ENCODE results near the gene PSD4.

- TF ChIP-seq, protein P1, sequence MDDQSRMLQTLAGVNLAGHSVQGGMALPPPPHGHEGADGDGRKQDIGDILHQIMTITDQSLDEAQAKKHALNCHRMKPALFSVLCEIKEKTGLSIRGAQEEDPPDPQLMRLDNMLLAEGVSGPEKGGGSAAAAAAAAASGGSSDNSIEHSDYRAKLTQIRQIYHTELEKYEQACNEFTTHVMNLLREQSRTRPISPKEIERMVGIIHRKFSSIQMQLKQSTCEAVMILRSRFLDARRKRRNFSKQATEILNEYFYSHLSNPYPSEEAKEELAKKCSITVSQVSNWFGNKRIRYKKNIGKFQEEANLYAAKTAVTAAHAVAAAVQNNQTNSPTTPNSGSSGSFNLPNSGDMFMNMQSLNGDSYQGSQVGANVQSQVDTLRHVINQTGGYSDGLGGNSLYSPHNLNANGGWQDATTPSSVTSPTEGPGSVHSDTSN (IDR thresholded peaks at IDR 0.05) = no peak
- TF ChIP-seq, protein P2, sequence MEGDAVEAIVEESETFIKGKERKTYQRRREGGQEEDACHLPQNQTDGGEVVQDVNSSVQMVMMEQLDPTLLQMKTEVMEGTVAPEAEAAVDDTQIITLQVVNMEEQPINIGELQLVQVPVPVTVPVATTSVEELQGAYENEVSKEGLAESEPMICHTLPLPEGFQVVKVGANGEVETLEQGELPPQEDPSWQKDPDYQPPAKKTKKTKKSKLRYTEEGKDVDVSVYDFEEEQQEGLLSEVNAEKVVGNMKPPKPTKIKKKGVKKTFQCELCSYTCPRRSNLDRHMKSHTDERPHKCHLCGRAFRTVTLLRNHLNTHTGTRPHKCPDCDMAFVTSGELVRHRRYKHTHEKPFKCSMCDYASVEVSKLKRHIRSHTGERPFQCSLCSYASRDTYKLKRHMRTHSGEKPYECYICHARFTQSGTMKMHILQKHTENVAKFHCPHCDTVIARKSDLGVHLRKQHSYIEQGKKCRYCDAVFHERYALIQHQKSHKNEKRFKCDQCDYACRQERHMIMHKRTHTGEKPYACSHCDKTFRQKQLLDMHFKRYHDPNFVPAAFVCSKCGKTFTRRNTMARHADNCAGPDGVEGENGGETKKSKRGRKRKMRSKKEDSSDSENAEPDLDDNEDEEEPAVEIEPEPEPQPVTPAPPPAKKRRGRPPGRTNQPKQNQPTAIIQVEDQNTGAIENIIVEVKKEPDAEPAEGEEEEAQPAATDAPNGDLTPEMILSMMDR (IDR thresholded peaks at IDR 0.05) = no peak
- TF ChIP-seq, protein P3, sequence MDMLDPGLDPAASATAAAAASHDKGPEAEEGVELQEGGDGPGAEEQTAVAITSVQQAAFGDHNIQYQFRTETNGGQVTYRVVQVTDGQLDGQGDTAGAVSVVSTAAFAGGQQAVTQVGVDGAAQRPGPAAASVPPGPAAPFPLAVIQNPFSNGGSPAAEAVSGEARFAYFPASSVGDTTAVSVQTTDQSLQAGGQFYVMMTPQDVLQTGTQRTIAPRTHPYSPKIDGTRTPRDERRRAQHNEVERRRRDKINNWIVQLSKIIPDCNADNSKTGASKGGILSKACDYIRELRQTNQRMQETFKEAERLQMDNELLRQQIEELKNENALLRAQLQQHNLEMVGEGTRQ (IDR thresholded peaks at IDR 0.05) = no peak
- TF ChIP-seq, protein P4, sequence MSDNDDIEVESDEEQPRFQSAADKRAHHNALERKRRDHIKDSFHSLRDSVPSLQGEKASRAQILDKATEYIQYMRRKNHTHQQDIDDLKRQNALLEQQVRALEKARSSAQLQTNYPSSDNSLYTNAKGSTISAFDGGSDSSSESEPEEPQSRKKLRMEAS (IDR thresholded peaks at IDR 0.05) = no peak
- TF ChIP-seq HDAC2 (IDR thresholded peaks at IDR 0.05) = no peak
- TF ChIP-seq POLR2A (IDR thresholded peaks at IDR 0.05; ENCODE audit: low read length) = no peak
- TF ChIP-seq CEBPB (IDR thresholded peaks at IDR 0.05) = no peak
These were observed 9.9 kb downstream of the PSD4 start for GRCh38 chr2:113183703-113184102.

All from A549 (cell line).